Ascending aorta (tissue), 2 donors: ENCODE results near the gene GPR158. TPM values are rescaled to one million over a fixed set of nuclear protein-coding genes. Genes with fewer than 3 reads are reported as not detected.
"Not testable (repeated sequence)": the region's sequence is repeated elsewhere in the genome, so short reads cannot be mapped to it uniquely, and the experiment has no call there.

ENCODE experiments used
- DNase-seq, 2 donors: peaks; one replicate each; pipeline ENCODE4 v3.0.0-alpha.2; 2019; ENCODE audit warnings: low spot score in 2 of 2
- H3K27ac ChIP-seq, 2 donors: fragments of 200-600 bp; sonication (generic); one replicate each; pipeline ENCODE4 v1.5.1; 2016 to 2017; ENCODE audit warnings: mild to moderate bottlenecking in 1 of 2
- H3K27me3 ChIP-seq: fragments of 200-600 bp; sonication (generic); one replicate; pipeline ENCODE4 v1.5.1; 2017
- H3K36me3 ChIP-seq, 2 donors: fragments of 200-600 bp; sonication (generic); one replicate each; pipeline ENCODE4 v1.5.1; 2016
- H3K4me1 ChIP-seq, 2 donors: fragments of 200-600 bp; sonication (generic); one replicate each; pipeline ENCODE4 v1.5.1; 2016 to 2017; ENCODE audit warnings: mild to moderate bottlenecking in 1 of 2
- H3K4me3 ChIP-seq, 2 donors: fragments of 200-600 bp; sonication (generic); one replicate each; pipeline ENCODE4 v1.5.1; 2016 to 2017; ENCODE audit warnings: mild to moderate bottlenecking in 1 of 2
- H3K9me3 ChIP-seq, 2 donors: fragments of 200-600 bp; sonication (generic); one replicate each; pipeline ENCODE4 v1.5.1; 2016
- CTCF ChIP-seq, 3 experiments: fragments of 200-600 bp in 2 of 3; fragments of 450-650 bp in 1 of 3; sonication (generic) in 2 of 3; IDR thresholded peaks; one replicate each; pipeline ENCODE4 v1.5.1; 2016 to 2019; ENCODE audit warnings: antibody characterized with exemption in 3 of 3, mild to moderate bottlenecking in 1 of 3, moderate library complexity in 1 of 3
- intact Hi-C: fragments of 100-400 bp; cut with DNase I; formaldehyde crosslinking; loops from one replicate; pipeline ENCODE4 v1.15.1; 2023
- total RNA-seq: library from RNA; depleted of rRNA; stranded (reverse); fragments of >200 nt; gene quantifications from one replicate; pipeline ENCODE4 v1.1.0, GENCODE V29; 2016

GPR158 gene
- total RNA-seq, 1 donor from 2014 or later = not detected

- Histone ChIP-seq H3K27ac (no peak overlapping the region), H3K9me3 (peaks cover 0 to 4% of the 10 kb centered on the region in 2 donors), H3K4me3 (no peak overlapping the region), H3K36me3 (no peaks in the 10 kb centered on the region), H3K27me3 (no peaks in the 10 kb centered on the region), H3K4me1 (no peaks in the 10 kb centered on the region)
- DNase-seq = no peak
- TF ChIP-seq CTCF (IDR thresholded peaks at IDR 0.05) = no peak
- intact Hi-C loops = no loop called here
Observed at GRCh38 chr10:25357269-25357668, 182.5 kb downstream of the GPR158 start.

- peaks cover 0 to 6% of the 10 kb centered on the region in 2 donors for H3K9me3 ChIP-seq
- intact Hi-C loops = no loop called here
- DNase-seq = no peak
- no peaks in the 10 kb centered on the region for H3K4me1 ChIP-seq
- H3K36me3 ChIP-seq = no peaks in the 10 kb centered on the region
- no peak overlapping the region for H3K4me3 ChIP-seq
- no peaks in the 10 kb centered on the region for H3K27me3 ChIP-seq
- no peak overlapping the region for H3K27ac ChIP-seq
- TF ChIP-seq CTCF (IDR thresholded peaks at IDR 0.05) = no peak
Observed at GRCh38 chr10:25382029-25382810, 207.4 kb downstream of the GPR158 start.

GRCh38 chr10:25382901-25383300 lies 208.1 kb downstream of the GPR158 start:
- intact Hi-C loops, H3K27me3 ChIP-seq, H3K27ac ChIP-seq, DNase-seq, H3K36me3 ChIP-seq, H3K9me3 ChIP-seq, H3K4me3 ChIP-seq, H3K4me1 ChIP-seq: not testable (repeated sequence)

- H3K4me1 ChIP-seq = no peaks in the 10 kb centered on the region
- no peak overlapping the region for H3K4me3 ChIP-seq
- H3K27ac ChIP-seq = no peak overlapping the region
- peaks cover 0 to 6% of the 10 kb centered on the region in 2 donors for H3K9me3 ChIP-seq
- no peaks in the 10 kb centered on the region for H3K27me3 ChIP-seq
- TF ChIP-seq CTCF (IDR thresholded peaks at IDR 0.05) = no peak
- no peak for DNase-seq
- H3K36me3 ChIP-seq = no peaks in the 10 kb centered on the region
- intact Hi-C loops = no loop called here
Observed at GRCh38 chr10:25383686-25384085, 208.9 kb downstream of the GPR158 start.

- TF ChIP-seq CTCF (IDR thresholded peaks at IDR 0.05) = no peak
- H3K27me3 ChIP-seq = no peaks in the 10 kb centered on the region
- intact Hi-C loops = no loop called here
- no peaks in the 10 kb centered on the region for H3K4me1 ChIP-seq
- DNase-seq = no peak
- no peak overlapping the region for H3K4me3 ChIP-seq
- no peaks in the 10 kb centered on the region for H3K36me3 ChIP-seq
- no peak overlapping the region for H3K27ac ChIP-seq
- peaks cover 0 to 6% of the 10 kb centered on the region in 2 donors for H3K9me3 ChIP-seq
Observed at GRCh38 chr10:25384618-25385017, 209.8 kb downstream of the GPR158 start.

- DNase-seq = no peak
- H3K4me1 ChIP-seq = no peaks in the 10 kb centered on the region
- no peak overlapping the region for H3K4me3 ChIP-seq
- peaks cover 0 to 6% of the 10 kb centered on the region in 2 donors for H3K9me3 ChIP-seq
- no peak for TF ChIP-seq CTCF (IDR thresholded peaks at IDR 0.05)
- intact Hi-C loops = no loop called here
- no peaks in the 10 kb centered on the region for H3K36me3 ChIP-seq
- H3K27me3 ChIP-seq = no peaks in the 10 kb centered on the region
- no peak overlapping the region for H3K27ac ChIP-seq
Observed at GRCh38 chr10:25388188-25388861, 213.5 kb downstream of the GPR158 start.
